VCaP (cell line): ENCODE measurements around the gene TMEM106B.
A peak's percentile ranks its signal among the peaks of the same experiment; 100 is the strongest.

Source experiments
- H3K27ac ChIP-seq: fragments of 450-650 bp; 2 replicates; pipeline ENCODE4 v1.5.1; 2017
- TF ChIP-seq, protein P1 (sequence below): fragments of 450-650 bp; conservative IDR thresholded peaks from 2 replicates; pipeline ENCODE4 v1.5.1; 2017; ENCODE audit warnings: mild to moderate bottlenecking, moderate library complexity

TMEM106B gene

DNA sequence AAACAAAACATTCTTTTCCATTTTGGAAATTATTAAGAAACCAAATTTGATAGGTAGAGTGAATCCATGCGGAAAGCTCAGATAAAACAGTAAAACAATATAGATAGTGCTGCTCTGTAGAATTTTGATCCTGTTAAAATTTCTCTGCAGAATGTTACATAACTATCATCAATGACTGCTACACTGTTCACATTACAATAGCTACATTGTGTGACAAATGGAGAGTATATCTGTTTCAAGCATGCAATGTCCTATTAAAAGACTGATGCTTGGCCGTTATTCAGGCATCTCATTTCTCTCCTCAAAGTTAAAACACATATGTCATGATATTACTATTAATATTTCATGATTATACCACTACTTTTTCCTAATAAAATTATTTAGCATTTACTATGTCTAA, 14.7 kb upstream of the TMEM106B start:
- H3K27ac ChIP-seq, result no peak overlapping the region
- TF ChIP-seq, protein P1, sequence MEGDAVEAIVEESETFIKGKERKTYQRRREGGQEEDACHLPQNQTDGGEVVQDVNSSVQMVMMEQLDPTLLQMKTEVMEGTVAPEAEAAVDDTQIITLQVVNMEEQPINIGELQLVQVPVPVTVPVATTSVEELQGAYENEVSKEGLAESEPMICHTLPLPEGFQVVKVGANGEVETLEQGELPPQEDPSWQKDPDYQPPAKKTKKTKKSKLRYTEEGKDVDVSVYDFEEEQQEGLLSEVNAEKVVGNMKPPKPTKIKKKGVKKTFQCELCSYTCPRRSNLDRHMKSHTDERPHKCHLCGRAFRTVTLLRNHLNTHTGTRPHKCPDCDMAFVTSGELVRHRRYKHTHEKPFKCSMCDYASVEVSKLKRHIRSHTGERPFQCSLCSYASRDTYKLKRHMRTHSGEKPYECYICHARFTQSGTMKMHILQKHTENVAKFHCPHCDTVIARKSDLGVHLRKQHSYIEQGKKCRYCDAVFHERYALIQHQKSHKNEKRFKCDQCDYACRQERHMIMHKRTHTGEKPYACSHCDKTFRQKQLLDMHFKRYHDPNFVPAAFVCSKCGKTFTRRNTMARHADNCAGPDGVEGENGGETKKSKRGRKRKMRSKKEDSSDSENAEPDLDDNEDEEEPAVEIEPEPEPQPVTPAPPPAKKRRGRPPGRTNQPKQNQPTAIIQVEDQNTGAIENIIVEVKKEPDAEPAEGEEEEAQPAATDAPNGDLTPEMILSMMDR, result no peak

DNA sequence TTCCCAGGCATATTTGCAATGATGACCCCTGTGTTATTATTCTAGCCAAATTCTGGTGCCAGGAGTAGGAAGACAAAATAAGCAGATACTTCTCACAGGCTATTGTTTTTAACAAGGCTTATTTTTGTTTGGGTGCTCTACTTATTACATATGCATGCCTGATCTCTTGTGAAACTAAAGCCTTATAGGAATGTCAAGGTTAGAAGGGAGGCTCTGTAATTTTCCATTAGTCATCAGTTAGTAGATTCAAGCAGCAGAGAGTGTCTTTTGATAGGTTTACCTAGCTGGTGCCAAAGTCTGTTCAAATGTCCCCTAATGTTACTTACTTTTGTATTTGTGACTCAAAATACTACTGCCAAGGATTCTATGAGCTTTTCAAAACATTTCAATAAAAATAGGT, 11.7 kb upstream of the TMEM106B start:
- no peak overlapping the region for H3K27ac ChIP-seq
- TF ChIP-seq, protein P1, result no peak

DNA sequence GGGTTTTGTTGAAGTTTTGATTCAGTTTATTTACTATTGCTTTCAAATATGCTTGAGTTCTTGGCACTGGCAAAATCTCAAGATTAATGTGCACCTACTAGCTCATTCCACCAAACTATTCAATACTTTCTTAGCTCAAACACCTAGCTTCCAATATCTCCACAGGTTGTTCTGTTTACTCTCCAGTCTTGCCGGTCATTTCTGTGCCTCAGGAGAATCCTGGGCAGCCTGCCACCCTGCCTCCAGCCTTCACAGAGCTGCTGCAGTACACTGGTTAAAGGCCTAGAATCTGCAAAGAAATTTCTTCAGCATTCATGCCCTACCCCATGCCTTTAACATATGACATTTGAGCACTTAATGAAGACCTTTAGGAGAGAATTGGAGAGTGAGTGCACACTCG, 4.0 kb upstream of the TMEM106B start:
- no peak overlapping the region for H3K27ac ChIP-seq
- TF ChIP-seq, protein P1, result no peak

DNA sequence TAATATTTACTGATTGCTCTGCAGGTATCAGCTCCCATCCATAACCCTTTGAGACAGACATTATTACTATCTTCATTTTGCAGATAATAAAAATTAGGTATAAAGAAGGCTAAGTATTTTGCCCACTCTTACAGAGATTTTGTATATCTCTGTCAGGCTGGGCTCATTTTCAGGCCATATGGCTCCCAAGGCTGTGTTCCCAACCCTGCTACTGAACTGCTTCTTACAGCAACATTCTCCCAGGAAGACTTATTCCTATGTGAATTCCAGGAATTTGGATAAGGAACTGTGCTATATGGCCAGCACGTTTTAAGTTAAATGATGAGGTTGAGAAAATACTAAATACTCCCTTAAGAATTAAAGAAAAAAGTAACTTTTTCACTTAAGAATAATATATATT, 1.9 kb upstream of the TMEM106B start:
- TF ChIP-seq, protein P1, result no peak
- H3K27ac ChIP-seq, result no peak overlapping the region

DNA sequence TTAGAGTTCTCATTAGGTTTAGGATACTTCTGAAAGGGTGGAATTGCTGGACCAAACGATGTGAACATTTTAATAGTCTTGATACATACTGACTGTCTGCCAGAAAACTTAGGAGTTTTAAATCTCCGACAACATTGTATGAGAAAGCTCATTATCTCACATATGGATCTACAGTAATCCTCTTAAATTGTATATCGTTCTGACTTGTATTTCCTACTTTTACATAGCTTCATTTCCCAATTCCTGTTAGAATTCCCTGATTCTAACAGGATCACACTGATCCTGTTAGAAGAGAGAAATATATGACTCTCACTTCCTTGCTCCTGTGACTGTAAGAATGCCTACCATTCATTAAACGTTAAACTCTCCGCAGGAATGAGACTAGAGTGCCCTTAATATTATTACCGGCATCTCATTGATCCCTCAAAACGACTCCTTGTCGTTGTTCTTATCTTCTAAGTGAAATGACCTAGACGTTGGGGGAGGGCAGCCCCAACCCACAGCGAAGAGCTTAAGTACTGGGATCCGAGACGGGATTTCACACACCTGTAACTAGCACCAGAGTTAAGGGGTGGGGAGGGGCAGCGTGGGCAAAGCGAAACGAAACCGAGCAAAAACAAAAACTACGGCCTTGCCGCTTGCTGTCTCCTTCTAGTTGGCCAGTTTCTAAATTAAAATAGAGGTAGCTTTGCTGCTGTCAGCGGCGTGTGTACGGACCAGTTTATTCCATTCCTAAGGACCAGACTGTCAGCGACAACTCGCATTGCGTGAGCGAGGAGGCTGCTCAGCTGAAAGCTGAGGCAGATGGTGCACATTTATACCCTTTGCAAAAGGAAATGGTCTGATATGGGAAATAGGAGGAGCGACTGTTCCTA, 678 bp upstream of the TMEM106B start:
- TF ChIP-seq, protein P1, result no peak
- H3K27ac ChIP-seq, result peak overlapping the region; percentile 96

DNA sequence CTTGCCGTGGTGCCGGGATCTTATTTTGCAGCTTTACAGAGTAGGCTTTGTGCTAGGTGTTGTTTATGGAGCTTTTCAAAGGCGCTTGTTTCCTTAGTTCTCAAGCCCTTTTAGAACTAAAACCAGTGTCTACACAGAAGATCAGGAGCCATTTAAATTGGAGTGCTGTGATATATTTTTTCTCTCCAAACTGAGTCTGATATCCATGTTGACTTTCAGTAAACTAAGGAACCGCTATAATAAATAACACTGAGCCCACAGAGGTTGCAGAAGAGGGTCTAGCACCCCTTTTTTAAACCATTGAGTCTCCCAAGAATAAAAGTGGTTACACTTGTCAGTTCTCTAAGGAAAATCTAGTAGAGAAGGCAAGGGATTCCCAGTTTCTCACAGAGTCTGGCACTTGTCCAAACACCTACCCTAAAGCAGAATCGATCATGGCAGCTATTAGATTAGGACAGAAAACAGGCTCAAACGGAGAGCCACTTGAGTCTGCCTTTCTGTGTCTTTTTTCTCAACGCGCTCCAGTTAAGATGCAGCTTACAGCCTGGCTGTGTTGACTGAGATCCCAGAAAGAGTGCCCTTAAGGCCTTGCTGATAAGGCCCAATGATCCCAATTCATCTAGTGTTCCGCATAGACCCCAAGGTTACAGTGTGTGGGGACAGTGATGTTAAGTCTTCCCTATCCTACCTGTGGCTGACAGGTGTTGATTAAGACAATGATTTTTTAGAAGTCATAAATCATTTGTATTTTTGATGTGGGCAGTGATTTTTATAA, 804 bp downstream of the TMEM106B start:
- TF ChIP-seq, protein P1, result no peak; the same call in none of the 2 replicates
- peak overlapping the region; percentile 96 for H3K27ac ChIP-seq

DNA sequence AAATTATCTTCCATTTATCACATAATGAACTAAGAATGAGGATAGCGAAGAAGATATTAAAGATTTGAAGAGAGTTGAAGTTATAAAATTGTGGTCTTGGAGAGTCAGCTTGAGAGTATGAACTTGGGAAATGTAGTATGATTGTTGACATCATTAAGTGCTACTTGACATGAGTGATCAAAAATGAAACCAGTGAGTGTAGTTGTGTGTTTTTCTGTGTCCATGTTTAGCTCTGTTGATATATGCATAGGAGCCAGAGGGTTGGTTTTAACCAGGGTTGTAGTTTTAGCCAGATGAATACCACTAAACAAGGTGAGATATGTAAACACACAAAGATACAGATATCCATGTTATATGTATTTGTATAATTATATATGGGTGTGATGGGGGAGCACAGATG, 6.2 kb downstream of the TMEM106B start:
- TF ChIP-seq, protein P1, result no peak
- H3K27ac ChIP-seq, result no peak overlapping the region
